Muscle of arm (tissue), 12 donors: ENCODE results near the gene ZRSR2. TPM values are rescaled to one million over a fixed set of nuclear protein-coding genes. Genes with fewer than 3 reads are reported as not detected.
A peak's percentile ranks its signal among the peaks of the same experiment; 100 is the strongest.
"Not testable (repeated sequence)": the region's sequence is repeated elsewhere in the genome, so short reads cannot be mapped to it uniquely, and the experiment has no call there.

Experiments
- DNase-seq: peaks from one replicate; pipeline ENCODE4 v3.0.0-alpha.2; 2013
- polyA plus RNA-seq, 12 donors: library from polyadenylated mRNA; unstranded; fragments of 120-200 nt; gene quantifications; one replicate each; pipeline ENCODE4 v1.2.1, GENCODE V29; 2013; ENCODE audit not compliant: insufficient read length in 12 of 12

ZRSR2 gene
- polyA plus RNA-seq, 12 donors, result 9.8 to 20.1 (median 11.4) TPM; not detected in 1

- no peak for DNase-seq
Measured at GRCh38 chrX:15786915-15787314, 3.4 kb upstream of the ZRSR2 start.

DNA sequence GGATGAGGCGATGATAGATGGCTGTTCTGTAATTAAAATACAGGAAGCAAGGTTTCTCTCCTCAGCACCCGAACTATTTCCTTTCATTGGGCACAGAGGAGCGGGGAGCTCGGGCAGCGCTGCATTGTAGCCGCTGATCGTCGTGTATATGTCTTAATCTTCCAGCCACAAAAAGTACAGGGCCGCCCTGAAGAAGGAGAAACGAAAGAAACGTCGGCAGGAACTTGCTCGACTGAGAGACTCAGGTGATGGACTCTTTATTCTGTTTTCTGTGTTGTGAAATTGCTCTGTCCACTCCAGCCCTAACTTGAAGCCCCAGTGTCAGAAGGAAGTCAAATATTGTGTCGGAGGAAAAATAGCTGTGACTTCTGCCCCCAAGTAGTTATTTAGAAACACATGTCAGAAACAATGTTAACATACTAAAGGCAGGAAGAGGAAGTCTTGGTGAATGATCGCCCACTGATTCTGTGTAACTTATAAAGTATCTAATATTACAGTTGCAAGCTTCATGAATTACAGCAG, 546 bp downstream of the ZRSR2 start:
- DNase-seq, result peak; percentile 28

- no peak for DNase-seq
Measured at GRCh38 chrX:15797707-15798106, 7.4 kb downstream of the ZRSR2 start.

- no peak for DNase-seq
Measured at GRCh38 chrX:15804563-15804962, 14.3 kb downstream of the ZRSR2 start.

- DNase-seq, result no peak
Measured at GRCh38 chrX:15808254-15808653, 18.0 kb downstream of the ZRSR2 start.

- no peak for DNase-seq
Measured at GRCh38 chrX:15812192-15812938, 22.1 kb downstream of the ZRSR2 start.

DNA sequence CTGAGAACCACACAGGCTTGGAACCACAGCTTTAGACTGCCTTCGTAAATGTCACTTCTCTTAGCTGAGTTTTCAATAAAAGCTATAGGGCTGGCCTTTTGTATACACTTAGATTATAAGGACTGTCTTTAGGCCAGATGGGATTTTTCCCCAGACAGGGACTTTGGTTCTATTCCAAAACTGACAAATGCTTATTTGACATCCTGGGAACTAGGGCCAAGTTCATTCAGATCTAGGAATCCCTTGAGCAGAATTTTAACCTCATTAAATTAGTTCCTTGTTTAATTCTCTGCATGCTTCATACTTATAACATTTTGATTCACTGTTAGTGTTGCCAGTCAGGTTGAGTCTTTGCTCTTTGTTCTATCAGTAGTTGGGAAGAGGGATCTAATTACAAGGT, 23.1 kb downstream of the ZRSR2 start:
- no peak for DNase-seq

GRCh38 chrX:15814771-15815365, 24.6 kb downstream of the ZRSR2 start:
- DNase-seq, result no peak

DNA sequence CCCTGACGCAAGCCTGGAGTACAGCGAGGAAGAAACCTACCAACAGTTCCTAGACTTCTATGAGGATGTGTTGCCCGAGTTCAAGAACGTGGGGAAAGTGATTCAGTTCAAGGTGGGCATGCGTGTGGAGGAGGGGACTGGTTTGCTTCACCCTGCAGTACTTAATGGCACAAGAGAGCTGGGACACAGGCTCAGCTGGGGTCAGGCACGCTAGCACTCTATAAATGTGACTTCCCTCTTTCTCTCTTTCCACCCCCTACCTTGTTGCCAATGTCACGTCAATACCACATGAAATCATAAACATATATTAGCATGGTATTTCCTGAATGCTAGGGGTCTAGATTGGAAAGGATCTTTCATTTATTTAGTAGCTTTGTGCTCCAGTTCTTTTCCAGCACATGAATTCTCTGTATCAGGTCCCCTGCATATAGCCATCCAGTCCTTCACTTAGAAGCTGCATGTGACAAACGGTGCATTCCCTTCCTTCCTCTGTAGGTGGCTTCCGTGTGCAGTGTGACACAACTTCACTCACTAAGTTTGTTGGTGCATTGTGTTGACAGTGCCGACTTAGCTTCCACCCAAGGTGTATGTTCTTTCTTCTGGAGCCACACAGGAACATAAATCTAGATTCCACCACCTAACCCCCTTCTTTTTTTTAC, 25.6 kb downstream of the ZRSR2 start:
- no peak for DNase-seq

DNA sequence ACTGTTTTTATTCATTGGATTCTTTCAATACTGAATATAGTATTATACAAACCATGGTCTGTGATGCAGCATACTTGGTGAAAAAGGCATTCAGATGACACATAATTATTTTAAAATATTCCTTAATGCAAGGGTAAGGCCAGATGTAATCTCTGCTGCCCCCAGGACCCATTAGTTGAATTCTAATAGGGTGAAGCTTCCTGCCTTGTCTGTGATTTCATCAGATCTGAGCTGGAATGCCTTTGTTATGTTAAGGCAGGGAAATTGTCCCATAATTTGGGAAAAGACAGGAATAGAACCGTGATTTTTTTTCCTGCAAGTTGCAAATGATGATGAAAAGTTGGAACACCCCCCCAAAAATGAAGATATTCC, 26.1 kb downstream of the ZRSR2 start:
- no peak for DNase-seq

- DNase-seq, result no peak
Measured at GRCh38 chrX:15816886-15817285, 26.6 kb downstream of the ZRSR2 start.

GRCh38 chrX:15820106-15821073, 30.1 kb downstream of the ZRSR2 start:
- no peak for DNase-seq

- no peak for DNase-seq
Measured at GRCh38 chrX:15822922-15823321, 32.6 kb downstream of the ZRSR2 start.

DNA sequence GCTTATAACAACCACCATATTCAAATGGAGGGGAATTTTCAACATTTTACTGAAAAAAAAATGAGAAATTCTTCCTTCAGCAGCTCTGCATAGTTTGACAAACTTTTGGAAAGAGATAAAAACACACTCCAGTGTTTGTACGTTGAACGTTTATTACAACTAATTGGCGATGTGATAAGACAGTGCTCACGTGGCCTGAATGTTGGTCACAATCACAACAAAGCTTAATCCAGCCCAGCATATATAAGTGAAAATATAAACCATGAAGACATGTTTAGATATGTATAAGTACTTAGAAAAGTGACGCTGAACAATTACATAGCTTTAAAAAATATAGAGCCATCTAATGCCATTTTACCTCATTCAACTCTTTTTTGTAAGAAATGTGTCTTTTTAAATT, 35.7 kb downstream of the ZRSR2 start:
- DNase-seq, result no peak

GRCh38 chrX:15829217-15829616, 38.9 kb downstream of the ZRSR2 start:
- no peak for DNase-seq

DNA sequence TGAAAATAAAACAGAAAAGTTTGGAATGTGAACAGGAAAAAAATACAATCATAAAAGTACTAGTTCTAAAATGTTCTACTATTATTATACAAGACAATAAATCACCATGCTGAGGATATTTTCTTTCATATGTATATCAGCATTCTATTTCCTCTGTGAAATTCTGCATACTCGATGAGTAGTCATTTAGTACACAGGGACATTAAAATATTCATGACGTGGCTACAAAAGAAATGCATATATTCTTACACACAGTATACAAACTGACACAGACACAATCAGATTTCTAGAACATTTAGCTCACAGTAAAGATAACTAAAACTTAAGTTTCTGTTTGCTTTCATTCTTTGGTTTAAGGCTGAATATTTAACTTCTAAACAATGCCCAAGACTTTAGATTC, 41.1 kb downstream of the ZRSR2 start:
- DNase-seq, result not testable (repeated sequence)

DNA sequence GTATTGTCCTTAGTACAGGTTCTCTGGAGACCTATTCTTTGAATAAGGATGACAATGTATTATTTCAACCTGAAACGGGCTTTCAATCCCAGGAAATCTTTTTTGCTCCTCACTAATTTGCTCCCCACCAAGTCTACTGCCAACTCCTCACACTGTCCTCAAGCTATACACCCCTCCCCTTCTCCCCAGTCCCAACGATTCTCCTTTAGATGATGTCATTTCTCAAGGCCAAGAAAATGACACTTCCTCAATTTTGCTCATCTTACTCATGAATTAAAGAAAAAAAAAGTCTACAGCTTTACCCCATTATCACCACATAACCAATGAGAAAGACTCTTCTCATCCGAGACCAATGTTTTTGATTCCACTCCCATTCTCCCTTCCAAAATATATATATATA, 43.8 kb downstream of the ZRSR2 start:
- no peak for DNase-seq

DNA sequence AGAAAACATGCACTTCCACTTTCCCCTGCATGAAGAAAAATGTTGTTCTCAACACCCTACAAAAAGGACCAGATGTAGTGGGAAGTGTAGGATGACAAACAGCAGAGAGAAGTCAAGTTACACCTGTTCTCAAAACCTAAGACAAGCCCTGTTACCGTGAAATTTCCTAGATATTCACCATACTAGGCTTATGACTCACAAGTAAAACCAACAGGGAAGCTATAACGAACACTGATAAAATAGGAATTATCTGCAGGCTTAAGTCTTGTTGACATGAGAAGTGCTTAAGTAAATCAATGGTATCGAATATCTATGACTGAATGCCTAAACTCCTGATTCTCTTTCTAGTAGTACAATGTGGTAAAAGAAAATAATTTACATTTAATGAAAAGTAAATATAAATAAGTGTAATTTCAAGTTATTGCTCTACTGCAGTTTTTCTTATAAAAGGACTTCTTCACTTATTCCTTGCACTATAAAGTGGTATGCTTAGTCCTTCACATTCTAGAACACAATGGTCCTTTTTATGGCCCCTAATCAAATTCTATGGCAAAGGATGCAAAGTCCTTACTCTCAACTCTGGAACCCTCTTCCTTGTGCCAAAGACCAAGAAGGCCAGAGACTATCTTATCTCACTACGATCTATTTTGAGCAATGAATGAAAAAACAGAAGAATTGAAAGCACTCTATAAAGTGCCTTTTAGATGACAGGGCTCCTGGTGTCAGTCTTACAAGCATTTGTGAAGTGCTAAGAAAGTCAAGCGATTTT, 44.7 kb downstream of the ZRSR2 start:
- DNase-seq, result no peak

DNA sequence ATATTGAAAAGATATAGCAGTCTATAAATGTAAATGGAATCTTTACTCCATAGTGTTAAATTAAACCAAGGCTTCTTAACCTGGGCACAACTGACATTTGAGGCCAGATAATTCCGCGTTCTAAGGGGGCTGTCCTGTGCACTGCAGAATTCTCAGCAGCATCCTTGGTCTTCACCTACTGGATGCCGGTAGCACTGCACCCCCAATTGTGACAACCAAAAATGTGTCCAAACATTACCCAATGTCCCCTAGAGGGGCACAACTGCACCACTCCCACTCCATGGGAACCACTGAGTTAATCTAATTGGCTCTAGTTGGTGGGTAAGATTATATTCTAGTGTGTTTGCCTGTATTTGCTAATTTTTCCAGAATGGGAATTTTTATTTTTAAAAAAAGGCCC, 47.7 kb downstream of the ZRSR2 start:
- DNase-seq, result no peak

- no peak for DNase-seq
Measured at GRCh38 chrX:15841853-15842516, 51.7 kb downstream of the ZRSR2 start.
